K562 (cell line): ENCODE measurements around the gene SULT1C4. TPM values are rescaled to one million over a fixed set of nuclear protein-coding genes. Genes with fewer than 3 reads are reported as not detected.

Source experiments
- ARID1B ChIP-seq: fragments of 450-650 bp; IDR thresholded peaks from 2 replicates; pipeline ENCODE4 v1.6.1; 2016; ENCODE audit warnings: antibody characterized with exemption, mild to moderate bottlenecking, inconsistent platforms
- BRD9 ChIP-seq: fragments of 450-650 bp; IDR thresholded peaks from 2 replicates; pipeline ENCODE4 v1.6.1; 2018; ENCODE audit warnings: low read depth; ENCODE audit not compliant: partially characterized antibody
- CBFA2T2 ChIP-seq: fragments of 450-650 bp; conservative IDR thresholded peaks from 2 replicates; pipeline ENCODE4 v1.6.1; 2017; ENCODE audit warnings: mild to moderate bottlenecking
- CBFA2T3 ChIP-seq: fragments of 450-650 bp; IDR thresholded peaks from 2 replicates; pipeline ENCODE4 v1.6.1; 2017
- CCNT2 ChIP-seq: IDR thresholded peaks from 2 replicates; pipeline ENCODE4 v1.6.1; 2011; ENCODE audit warnings: borderline replicate concordance, low read depth, mild to moderate bottlenecking, moderate library complexity, mixed read lengths, low read length; ENCODE audit not compliant: insufficient read length; ENCODE audit errors: extremely low read depth
- EHMT2 ChIP-seq: fragments of 450-650 bp; IDR thresholded peaks from 2 replicates; pipeline ENCODE4 v1.6.1; 2018; ENCODE audit warnings: antibody characterized with exemption
- FOXM1 ChIP-seq, 2 experiments: fragments of 450-650 bp in 1 of 2; sonication (generic) in 1 of 2; formaldehyde crosslinking in 1 of 2; IDR thresholded peaks; 2 replicates each; pipeline versions ENCODE4 v1.6.1 to v1.9.0; 2017 to 2022; ENCODE audit warnings: low read depth in 2 of 2, mild to moderate bottlenecking in 2 of 2, missing genetic modification reagents in 1 of 2, moderate library complexity in 1 of 2
- HDAC1 ChIP-seq, 2 experiments: fragments of 450-650 bp; IDR thresholded peaks; 2 replicates each; pipeline ENCODE4 v1.6.1; 2016 to 2017; ENCODE audit warnings: inconsistent platforms in 1 of 2, mild to moderate bottlenecking in 1 of 2, moderate library complexity in 1 of 2
- HDAC2 ChIP-seq: fragments of 450-650 bp; IDR thresholded peaks from 2 replicates; pipeline ENCODE4 v1.6.1; 2016; ENCODE audit warnings: mild to moderate bottlenecking
- KDM4B ChIP-seq, 2 experiments: fragments of 450-650 bp in 1 of 2; sonication (generic) in 1 of 2; IDR thresholded peaks; 2 replicates each; pipeline ENCODE4 v1.6.1; 2016 to 2017; ENCODE audit warnings: borderline replicate concordance in 2 of 2, antibody characterized with exemption in 1 of 2, low read depth in 1 of 2, mild to moderate bottlenecking in 1 of 2
- KLF16 ChIP-seq: IDR thresholded peaks from 2 replicates; pipeline ENCODE4 v1.6.1; 2016; ENCODE audit warnings: antibody characterized with exemption
- MBD2 ChIP-seq: sonication (generic); IDR thresholded peaks from 2 replicates; pipeline ENCODE4 v1.6.1; 2016; ENCODE audit warnings: low read depth, borderline replicate concordance
- NCOR1 ChIP-seq: fragments of 450-650 bp; IDR thresholded peaks from 2 replicates; pipeline ENCODE4 v1.6.1; 2016; ENCODE audit warnings: mild to moderate bottlenecking, moderate library complexity
- NFIC ChIP-seq: fragments of 450-650 bp; IDR thresholded peaks from 2 replicates; pipeline ENCODE4 v1.6.1; 2017; ENCODE audit warnings: mild to moderate bottlenecking, inconsistent platforms
- POLR2A ChIP-seq: fragments of 450-650 bp; conservative IDR thresholded peaks from 2 replicates; pipeline ENCODE4 v1.6.1; 2016
- RCOR1 ChIP-seq, 2 experiments: IDR thresholded peaks; 2 replicates each; pipeline ENCODE4 v1.6.1; 2012; ENCODE audit warnings: low read depth in 2 of 2, low read length in 2 of 2, borderline replicate concordance in 1 of 2, improper control_type of control experiment in 1 of 2
- SMARCA4 ChIP-seq: fragments of 450-650 bp; IDR thresholded peaks from 2 replicates; pipeline ENCODE4 v1.6.1; 2016
- SMARCE1 ChIP-seq: fragments of 450-650 bp; IDR thresholded peaks from 2 replicates; pipeline ENCODE4 v1.7.1; 2016; ENCODE audit warnings: mild to moderate bottlenecking
- SOX6 ChIP-seq: fragments of 450-650 bp; IDR thresholded peaks from 2 replicates; pipeline ENCODE4 v1.6.1; 2014; ENCODE audit warnings: mild to moderate bottlenecking
- SRSF1 ChIP-seq: fragments of 200-400 bp; formaldehyde crosslinking; IDR thresholded peaks from 2 replicates; pipeline ENCODE4 v1.6.1; 2017; ENCODE audit warnings: mild to moderate bottlenecking, low read depth, low read length, moderate library complexity
- STAT5A ChIP-seq: IDR thresholded peaks from 2 replicates; pipeline ENCODE4 v1.6.1; 2012; ENCODE audit warnings: low read length, inconsistent platforms, borderline replicate concordance
- TAL1 ChIP-seq: fragments of 450-650 bp; IDR thresholded peaks from 2 replicates; pipeline ENCODE4 v1.6.1; 2016; ENCODE audit warnings: mild to moderate bottlenecking
- TCF3 ChIP-seq: sonication (generic); formaldehyde crosslinking; IDR thresholded peaks from 2 replicates; pipeline ENCODE4 v1.4.0; 2020; ENCODE audit warnings: mild to moderate bottlenecking, missing genetic modification reagents
- TEAD4 ChIP-seq, 2 experiments: sonication (generic) in 1 of 2; formaldehyde crosslinking in 1 of 2; IDR thresholded peaks; 2 replicates each; pipeline versions ENCODE4 v1.6.1 to v1.8.0; 2012 to 2022; ENCODE audit warnings: borderline replicate concordance in 1 of 2, inconsistent platforms in 1 of 2, low read length in 1 of 2, mild to moderate bottlenecking in 1 of 2, missing genetic modification reagents in 1 of 2
- TFAP4 ChIP-seq: sonication (generic); formaldehyde crosslinking; IDR thresholded peaks from 2 replicates; pipeline ENCODE4 v1.8.0; 2022; ENCODE audit warnings: missing genetic modification reagents, mild to moderate bottlenecking, moderate library complexity, borderline replicate concordance
- ZBTB11 ChIP-seq, 3 experiments: fragments of 200-800 bp in 1 of 3; fragments of 250-450 bp in 1 of 3; fragments of 450-650 bp in 1 of 3; sonication (Bioruptor Pico) in 1 of 3; sonication (Bioruptor generic) in 1 of 3; formaldehyde crosslinking in 1 of 3; IDR thresholded peaks; 2 replicates each; pipeline versions ENCODE4 v1.6.1 to v1.8.0; 2016 to 2022; ENCODE audit warnings: mild to moderate bottlenecking in 2 of 3, missing genetic modification characterization in 2 of 3, missing compliant biosample characterization in 1 of 3, moderate library complexity in 1 of 3
- polyA plus RNA-seq, 8 experiments: library from polyadenylated mRNA; depleted of rRNA in 4 of 8; stranded (reverse) in 5 of 8; unstranded in 3 of 8; fragments of >200 nt; fragmentation: Nextera tagmentation in 2 of 8; fragmentation: Illumina TruSeq in 1 of 8; extraction: Ambion mirVana in 2 of 8; extraction: Trizol in 1 of 8; gene quantifications; 2 replicates each; pipeline versions ENCODE4 v1.2.1 to v1.2.3, GENCODE V29; 2011 to 2014; ENCODE audit warnings: inconsistent platforms in 1 of 8, missing spikeins in 1 of 8
- total RNA-seq, 7 experiments: library from RNA; depleted of rRNA in 6 of 7; stranded (reverse); fragments of >200 nt in 6 of 7; fragmentation: Illumina TruSeq in 2 of 7; extraction: Trizol in 2 of 7; gene quantifications; 2 replicates each; pipeline versions ENCODE4 v1.2.1 to v1.2.3, GENCODE V29; 2011 to 2021; ENCODE audit warnings: low replicate concordance in 1 of 7

Gene SULT1C4
- total and polyA plus RNA-seq, 9 of the 15 experiments (the other 6 are each of a cell fraction or from before 2014, with no cell fraction given), result 0.04 to 0.14 (median 0.09) TPM; not detected in 5

- TF ChIP-seq FOXM1 (IDR thresholded peaks at IDR 0.05; ENCODE audit: low read depth), result peak; percentile 50; the same call in 1 of the 2 replicates
- no peak for TF ChIP-seq FOXM1 (CRISPR knock-in tag; IDR thresholded peaks at IDR 0.05; ENCODE audit: low read depth)
- peak; percentile 37 for TF ChIP-seq BRD9
- 0 out of 2 replicates have a peak, but pooled peaks have one; percentile 27 for TF ChIP-seq HDAC2
- TF ChIP-seq NCOR1, result peak; percentile 75
- peak; percentile 88 for TF ChIP-seq CBFA2T3
- TF ChIP-seq TEAD4 (IDR thresholded peaks at IDR 0.05; ENCODE audit: low read length), result peak; percentile 75
- no peak for TF ChIP-seq TEAD4 (CRISPR knock-in tag; IDR thresholded peaks at IDR 0.05; ENCODE audit: borderline replicate concordance)
- TF ChIP-seq CBFA2T2, result peak; percentile 85
- TF ChIP-seq KLF16, result 0 out of 2 replicates have a peak, but pooled peaks have one; percentile 8
- no peak for TF ChIP-seq SRSF1
- 0 out of 4 replicates have a peak, but pooled peaks of 1 of the 2 experiments have one; percentile 29 for TF ChIP-seq HDAC1 (IDR thresholded peaks at IDR 0.05)
- TF ChIP-seq NFIC, result peak; percentile 59
- 0 out of 2 replicates have a peak, but pooled peaks have one; percentile 27 for TF ChIP-seq MBD2
- peak; percentile 52 for TF ChIP-seq SOX6
- peak; percentile 34 for TF ChIP-seq CCNT2
- TF ChIP-seq RCOR1 (IDR thresholded peaks at IDR 0.05; ENCODE audit: borderline replicate concordance in 1 of 2, low read depth in 2 of 2, low read length in 2 of 2), result 0 out of 4 replicates have a peak, but pooled peaks of 1 of the 2 experiments have one; percentile 20
- peak; percentile 93 for TF ChIP-seq ARID1B
- no peak for TF ChIP-seq POLR2A
- peak; percentile 84 for TF ChIP-seq SMARCA4
- no peak for TF ChIP-seq KDM4B (IDR thresholded peaks at IDR 0.05; ENCODE audit: borderline replicate concordance in 2 of 2, low read depth in 1 of 2)
- TF ChIP-seq ZBTB11 (CRISPR knock-in tag; IDR thresholded peaks at IDR 0.05), result no peak
- 0 out of 2 replicates have a peak, but pooled peaks have one; percentile 13 for TF ChIP-seq STAT5A
- peak; percentile 87 for TF ChIP-seq TAL1
- TF ChIP-seq EHMT2, result 0 out of 2 replicates have a peak, but pooled peaks have one; percentile 30
- TF ChIP-seq SMARCE1, result peak; percentile 83
- TF ChIP-seq TFAP4 (CRISPR knock-in tag), result no peak
- TF ChIP-seq TCF3 (CRISPR knock-in tag), result peak; percentile 88
Observed at GRCh38 chr2:108401800-108402199, 24.0 kb downstream of the SULT1C4 start (continued).
